ENCODE measurements around the gene PAX5. TPM values are rescaled to one million over a fixed set of nuclear protein-coding genes. Genes with fewer than 3 reads are reported as not detected.

PAX5 gene
- total and polyA plus RNA-seq, 5 donors, result 0.03 TPM; not detected in 4

- no peak overlapping the region for H3K27ac ChIP-seq (ENCODE audit: low read length)
- intact Hi-C loops (cut with DNase I), result no loop called here
- H3K4me3 ChIP-seq (ENCODE audit: low read length), result no peak overlapping the region
- H3K4me1 ChIP-seq (ENCODE audit: control insufficient read depth, insufficient read depth, low read length), result no peaks in the 10 kb centered on the region
- 33% methylated on average over 4 of the region's 4 CpGs for WGBS
- DNase-seq (peak in 1 of 3 donors; percentile 48), ATAC-seq (peak; percentile 34 to 71)
- no peaks in the 10 kb centered on the region for H3K27me3 ChIP-seq (ENCODE audit: control insufficient read depth, insufficient read depth)
- no peaks in the 10 kb centered on the region for H3K9me3 ChIP-seq (ENCODE audit: control insufficient read depth, low read length)
Observed at GRCh38 chr9:36903541-36904435, 130.3 kb downstream of the PAX5 start.

- H3K4me3 ChIP-seq (ENCODE audit: low read length), result no peak overlapping the region
- no peaks in the 10 kb centered on the region for H3K27me3 ChIP-seq (ENCODE audit: control insufficient read depth, insufficient read depth)
- no peaks in the 10 kb centered on the region for H3K9me3 ChIP-seq (ENCODE audit: control insufficient read depth, low read length)
- WGBS, result 51% methylated on average over 5 of the region's 5 CpGs
- ATAC-seq, result no peak
- no peak overlapping the region for H3K27ac ChIP-seq (ENCODE audit: low read length)
- intact Hi-C loops (cut with DNase I), result no loop called here
- no peak for DNase-seq
- H3K4me1 ChIP-seq (ENCODE audit: control insufficient read depth, insufficient read depth, low read length), result no peaks in the 10 kb centered on the region
Observed at GRCh38 chr9:36902861-36903524, 131.1 kb downstream of the PAX5 start.

GRCh38 chr9:36902080-36902716, 131.9 kb downstream of the PAX5 start:
- Histone ChIP-seq H3K4me1 (ENCODE audit: control insufficient read depth, insufficient read depth, low read length) (no peaks in the 10 kb centered on the region), H3K9me3 (ENCODE audit: control insufficient read depth, low read length) (no peaks in the 10 kb centered on the region), H3K27me3 (ENCODE audit: control insufficient read depth, insufficient read depth) (no peaks in the 10 kb centered on the region), H3K4me3 (ENCODE audit: low read length) (no peak overlapping the region), H3K27ac (ENCODE audit: low read length) (no peak overlapping the region)
- no peak for DNase-seq
- intact Hi-C loops (cut with DNase I), result no loop called here
- no peak for ATAC-seq
- 69% methylated on average over 8 of the region's 8 CpGs for WGBS

- 72% methylated on average over 7 of the region's 7 CpGs for WGBS
- no peak overlapping the region for H3K4me3 ChIP-seq (ENCODE audit: low read length)
- intact Hi-C loops (cut with DNase I), result no loop called here
Observed at GRCh38 chr9:36901528-36901927, 132.5 kb downstream of the PAX5 start.

GRCh38 chr9:36900856-36901220, 133.2 kb downstream of the PAX5 start:
- DNase-seq (no peak), ATAC-seq (no peak)
- no peaks in the 10 kb centered on the region for H3K27me3 ChIP-seq (ENCODE audit: control insufficient read depth, insufficient read depth)
- no peak overlapping the region for H3K27ac ChIP-seq (ENCODE audit: low read length)
- WGBS, result 86% methylated on average over 6 of the region's 6 CpGs
- no peaks in the 10 kb centered on the region for H3K9me3 ChIP-seq (ENCODE audit: control insufficient read depth, low read length)
- no peak overlapping the region for H3K4me3 ChIP-seq (ENCODE audit: low read length)
- H3K4me1 ChIP-seq (ENCODE audit: control insufficient read depth, insufficient read depth, low read length), result no peaks in the 10 kb centered on the region
- intact Hi-C loops (cut with DNase I), result no loop called here

More at GRCh38 chr9:36901528-36901927, 132.5 kb downstream of the PAX5 start:
- Histone ChIP-seq H3K27me3 (ENCODE audit: control insufficient read depth, insufficient read depth) (no peaks in the 10 kb centered on the region), H3K9me3 (ENCODE audit: control insufficient read depth, low read length) (no peaks in the 10 kb centered on the region), H3K4me1 (ENCODE audit: control insufficient read depth, insufficient read depth, low read length) (no peaks in the 10 kb centered on the region), H3K27ac (ENCODE audit: low read length) (no peak overlapping the region)
- DNase-seq (no peak), ATAC-seq (no peak)

- DNase-seq, result no peak
- H3K4me3 ChIP-seq (ENCODE audit: low read length), result no peak overlapping the region
- intact Hi-C loops (cut with DNase I), result no loop called here
- H3K27me3 ChIP-seq (ENCODE audit: control insufficient read depth, insufficient read depth), result no peaks in the 10 kb centered on the region
- H3K4me1 ChIP-seq (ENCODE audit: control insufficient read depth, insufficient read depth, low read length), result no peaks in the 10 kb centered on the region
- no peak for ATAC-seq
- no peak overlapping the region for H3K27ac ChIP-seq (ENCODE audit: low read length)
- H3K9me3 ChIP-seq (ENCODE audit: control insufficient read depth, low read length), result no peaks in the 10 kb centered on the region
- WGBS, result 67% methylated on average over 18 of the region's 18 CpGs
Observed at GRCh38 chr9:36900136-36900855, 133.8 kb downstream of the PAX5 start.

- DNase-seq (no peak), ATAC-seq (no peak)
- Histone ChIP-seq H3K4me1 (ENCODE audit: control insufficient read depth, insufficient read depth, low read length) (no peaks in the 10 kb centered on the region), H3K27ac (ENCODE audit: low read length) (no peak overlapping the region), H3K4me3 (ENCODE audit: low read length) (no peak overlapping the region), H3K9me3 (ENCODE audit: control insufficient read depth, low read length) (no peaks in the 10 kb centered on the region), H3K27me3 (ENCODE audit: control insufficient read depth, insufficient read depth) (no peaks in the 10 kb centered on the region)
- intact Hi-C loops (cut with DNase I), result no loop called here
- 91% methylated on average over 4 of the region's 4 CpGs for WGBS
Observed at GRCh38 chr9:36899406-36899805, 134.7 kb downstream of the PAX5 start.

- H3K4me3 ChIP-seq (ENCODE audit: low read length), result no peak overlapping the region
- intact Hi-C loops (cut with DNase I), result no loop called here
- H3K4me1 ChIP-seq (ENCODE audit: control insufficient read depth, insufficient read depth, low read length), result no peaks in the 10 kb centered on the region
- ATAC-seq (no peak), DNase-seq (no peak)
- no peaks in the 10 kb centered on the region for H3K27me3 ChIP-seq (ENCODE audit: control insufficient read depth, insufficient read depth)
- WGBS, result 79% methylated on average over 18 of the region's 18 CpGs
- H3K9me3 ChIP-seq (ENCODE audit: control insufficient read depth, low read length), result no peaks in the 10 kb centered on the region
- H3K27ac ChIP-seq (ENCODE audit: low read length), result no peak overlapping the region
Observed at GRCh38 chr9:36898431-36899020, 135.5 kb downstream of the PAX5 start.

- WGBS, result 16% methylated on average over 2 of the region's 2 CpGs
- intact Hi-C loops (cut with DNase I), result no loop called here
- Histone ChIP-seq H3K27ac (ENCODE audit: low read length) (no peak overlapping the region), H3K9me3 (ENCODE audit: control insufficient read depth, low read length) (no peaks in the 10 kb centered on the region), H3K4me3 (ENCODE audit: low read length) (no peak overlapping the region), H3K4me1 (ENCODE audit: control insufficient read depth, insufficient read depth, low read length) (no peaks in the 10 kb centered on the region), H3K27me3 (ENCODE audit: control insufficient read depth, insufficient read depth) (no peaks in the 10 kb centered on the region)
- ATAC-seq (no peak), DNase-seq (no peak)
Observed at GRCh38 chr9:36897478-36897877, 136.6 kb downstream of the PAX5 start.

GRCh38 chr9:36897019-36897418, 137.0 kb downstream of the PAX5 start:
- DNase-seq (no peak), ATAC-seq (no peak)
- WGBS, result 51% methylated on average over 10 of the region's 10 CpGs
- H3K4me3 ChIP-seq (ENCODE audit: low read length), result no peak overlapping the region
- no peaks in the 10 kb centered on the region for H3K27me3 ChIP-seq (ENCODE audit: control insufficient read depth, insufficient read depth)
- intact Hi-C loops (cut with DNase I), result no loop called here
- no peak overlapping the region for H3K27ac ChIP-seq (ENCODE audit: low read length)
- no peaks in the 10 kb centered on the region for H3K9me3 ChIP-seq (ENCODE audit: control insufficient read depth, low read length)
- H3K4me1 ChIP-seq (ENCODE audit: control insufficient read depth, insufficient read depth, low read length), result no peaks in the 10 kb centered on the region
